HG03045 (cell line): ENCODE measurements around the gene FGR.

ENCODE experiments used
- ATAC-seq: cut with Tn5 transposase; IDR thresholded peaks from one replicate; pipeline ENCODE4 v1.9.1; 2021; ENCODE audit warnings: mild to moderate bottlenecking, moderate library complexity; ENCODE audit not compliant: unreplicated experiment

FGR gene

DNA sequence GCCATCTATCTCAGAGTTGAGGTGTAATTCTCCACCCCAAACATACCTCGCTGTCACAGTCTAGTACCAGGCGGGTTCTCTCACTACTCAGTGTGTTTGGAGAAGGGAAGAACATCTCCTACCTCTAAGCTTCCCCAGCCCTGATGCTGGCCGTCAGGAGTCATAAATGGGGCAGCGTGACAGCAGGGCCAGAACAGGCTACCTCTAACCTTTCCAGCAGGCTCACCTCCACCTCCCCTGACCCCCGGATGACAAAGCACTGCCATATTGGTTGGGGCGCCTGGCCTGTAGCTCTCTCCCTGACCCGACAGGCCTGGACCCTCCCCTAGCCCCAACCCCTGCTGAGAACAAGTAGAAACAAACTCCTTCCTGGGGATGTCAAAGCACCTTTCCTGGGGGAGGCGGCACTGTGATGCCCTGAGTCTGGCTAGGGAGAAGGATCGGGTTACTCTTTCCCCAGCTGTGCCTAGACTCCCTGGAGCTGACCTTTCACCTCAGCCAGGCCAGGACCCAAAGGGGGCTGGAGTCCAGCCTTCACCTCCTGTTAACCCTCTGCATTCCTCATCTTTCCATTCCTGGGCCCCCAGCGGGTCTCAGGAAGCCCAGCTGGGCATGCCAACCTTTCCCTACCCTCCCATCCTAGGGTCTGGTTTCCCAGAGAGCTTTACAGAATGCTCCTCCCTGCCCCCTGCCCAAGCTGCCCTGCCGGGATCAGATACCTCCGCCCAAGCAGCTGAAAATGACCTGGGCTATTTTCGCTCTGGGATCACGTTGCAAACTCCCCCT is 65.3 kb downstream of the FGR start:
- ATAC-seq, result no peak

- ATAC-seq, result no peak
Observed at GRCh38 chr1:27569088-27569460, 65.9 kb downstream of the FGR start.

DNA sequence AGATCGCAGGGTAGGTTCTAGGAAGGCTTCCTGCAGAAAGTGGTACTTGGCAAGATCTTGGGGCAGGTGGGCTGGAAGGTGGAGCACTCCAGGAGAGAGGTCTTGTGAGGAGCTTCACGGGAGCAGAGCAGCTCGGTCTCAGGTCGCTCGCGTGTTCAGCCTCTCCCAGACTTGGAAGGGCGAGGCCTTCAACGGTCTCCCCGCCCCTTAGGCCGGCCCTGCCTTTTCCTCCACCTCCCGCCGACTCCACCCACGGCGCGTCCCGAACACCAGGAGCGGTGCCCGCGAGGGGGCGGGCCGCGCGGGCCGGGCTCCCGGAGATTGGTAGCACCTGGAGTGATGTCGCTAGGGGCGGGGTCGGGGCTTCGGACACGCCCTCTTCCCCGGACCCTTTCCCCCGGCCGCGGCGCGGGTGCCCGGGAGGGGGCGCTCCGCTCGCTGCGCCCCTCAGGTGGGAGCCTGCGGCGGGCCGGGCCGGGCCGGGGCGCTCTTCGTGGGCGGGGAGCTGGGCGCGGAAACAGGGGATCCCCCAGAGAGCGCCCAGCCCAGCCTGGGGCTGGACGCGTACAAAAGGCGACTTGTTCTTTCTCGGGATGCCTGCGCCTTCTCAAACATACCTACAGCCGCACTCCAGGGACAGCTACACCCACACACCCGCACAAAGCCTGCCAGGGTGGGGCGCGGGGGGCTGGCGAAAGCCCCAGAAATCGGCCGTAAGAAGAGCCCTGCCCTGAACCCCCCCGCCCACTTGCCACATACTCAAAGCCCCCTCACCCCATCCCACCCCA is 66.5 kb downstream of the FGR start:
- peak; percentile 93 for ATAC-seq

DNA sequence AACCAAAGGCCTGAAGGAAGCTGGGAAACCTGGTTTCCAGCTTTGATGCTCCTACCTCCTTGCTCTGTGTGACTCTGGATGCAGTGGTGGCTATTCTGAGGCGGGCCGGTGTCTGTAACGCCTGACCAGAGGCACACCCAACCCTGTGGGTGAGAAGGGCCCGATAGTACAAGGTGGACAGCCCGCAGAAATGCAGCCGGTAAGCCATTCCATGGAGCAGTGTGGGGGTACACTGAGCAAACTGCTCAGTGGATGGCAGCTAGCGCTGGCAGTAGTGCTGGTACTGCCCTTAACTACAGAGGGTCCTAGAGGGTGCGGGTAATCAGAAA is 67.0 kb downstream of the FGR start:
- no peak for ATAC-seq

DNA sequence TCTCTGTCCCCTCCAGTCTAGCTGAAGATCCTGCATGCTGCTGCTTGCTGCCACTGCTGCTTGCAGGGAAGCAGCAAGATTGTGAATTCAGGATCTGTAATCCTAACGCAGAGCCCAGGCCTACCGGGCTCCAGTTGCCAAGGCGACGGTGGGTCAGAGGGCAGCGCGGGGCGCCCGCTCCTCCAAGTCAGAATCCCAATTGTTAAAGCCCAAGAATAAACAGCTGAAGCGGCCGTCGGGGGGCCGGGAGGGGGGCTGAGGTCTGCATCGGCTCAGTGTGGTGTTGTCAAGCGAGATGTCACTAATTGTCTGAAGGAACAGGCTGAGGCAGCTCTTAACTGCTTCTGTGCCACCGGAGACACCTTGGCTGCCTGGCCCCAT is 67.8 kb downstream of the FGR start:
- no peak for ATAC-seq

DNA sequence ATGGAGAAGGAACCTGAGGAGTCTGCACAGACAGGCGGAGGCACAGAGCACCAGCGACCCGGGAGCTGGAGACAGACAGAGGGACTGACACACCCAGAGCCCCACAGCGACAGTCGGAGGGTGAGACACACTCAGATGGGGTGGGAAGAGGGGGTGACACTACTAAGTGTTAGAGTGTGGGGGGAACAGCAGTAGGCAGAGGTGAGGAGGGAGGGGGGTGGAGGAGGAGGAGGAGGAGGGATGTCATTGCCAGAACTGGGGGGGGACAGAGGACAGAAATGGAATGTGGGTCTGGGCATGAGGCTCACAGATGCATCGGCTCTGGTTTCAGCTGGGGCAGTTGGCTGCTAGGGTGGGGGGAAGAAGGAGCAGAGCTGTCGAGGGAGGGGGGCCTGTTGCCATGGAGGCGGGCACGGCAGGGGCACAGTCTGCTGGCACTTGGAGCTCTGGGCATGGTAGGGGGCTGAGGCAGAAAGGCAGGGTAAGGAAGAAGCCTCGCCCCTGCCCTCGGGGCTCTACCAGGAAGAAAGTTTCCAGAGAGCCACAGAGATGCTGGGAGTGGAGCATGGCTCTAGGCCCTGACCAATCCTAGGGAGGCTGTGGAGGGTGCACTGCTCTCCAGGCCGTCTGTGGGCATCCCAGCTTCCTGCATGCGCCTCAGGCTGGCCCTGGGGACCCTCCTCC is 68.4 kb downstream of the FGR start:
- ATAC-seq, result no peak

- ATAC-seq, result no peak
Observed at GRCh38 chr1:27564710-27565649, 70.0 kb downstream of the FGR start.

DNA sequence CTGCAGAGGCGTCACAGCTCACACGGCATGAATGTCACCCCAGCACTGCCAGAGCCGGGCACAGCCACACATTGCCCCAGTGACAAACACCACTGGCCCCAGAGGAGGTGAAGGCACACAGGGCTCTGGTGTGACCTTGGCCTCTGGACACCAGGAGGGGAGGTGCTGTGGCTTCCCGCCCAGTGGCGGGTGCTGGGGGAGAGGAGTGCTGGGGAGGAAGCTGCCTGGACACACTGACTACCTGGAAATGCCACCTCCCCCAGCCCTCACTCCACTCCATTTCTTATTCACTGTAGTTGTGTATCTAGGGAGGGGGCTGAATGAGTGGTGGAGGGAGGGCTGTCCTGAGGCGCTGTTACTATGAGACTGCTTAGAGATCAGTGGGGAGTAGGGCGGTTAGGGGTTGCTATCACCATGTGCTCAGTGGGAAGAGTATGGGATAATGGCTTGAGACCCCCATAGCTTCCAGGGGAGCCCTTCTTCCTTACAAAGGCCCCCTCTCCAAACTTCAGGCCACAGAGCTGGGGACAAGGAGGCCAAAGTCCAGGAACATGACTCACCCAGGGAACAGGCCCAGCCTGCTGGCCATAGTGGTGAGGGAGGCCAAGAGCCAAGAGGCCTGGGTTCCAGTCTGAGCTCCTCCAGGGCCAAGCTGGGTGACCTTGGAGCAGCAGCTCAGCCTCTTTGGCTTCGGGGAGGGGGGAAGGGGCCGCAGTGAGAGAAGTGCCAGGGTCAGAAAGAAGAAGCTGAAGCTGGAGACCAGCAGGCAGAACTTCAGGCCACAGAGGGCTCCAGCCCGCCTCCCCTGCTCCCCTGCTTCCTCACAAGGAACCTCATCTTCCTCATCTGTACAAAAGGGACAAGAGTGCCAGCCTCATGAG is 71.2 kb downstream of the FGR start:
- no peak for ATAC-seq

DNA sequence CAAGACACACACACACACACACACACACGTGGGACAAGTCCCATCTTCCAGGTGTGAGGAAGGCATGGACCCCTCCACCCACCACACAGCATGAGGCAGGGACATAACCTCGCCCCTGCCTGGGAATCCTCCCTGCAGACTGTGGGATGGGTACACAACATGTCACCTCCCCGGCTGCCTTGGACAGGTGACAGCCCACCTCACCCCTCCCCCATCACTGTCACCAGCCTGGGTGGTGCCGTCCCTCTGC is 71.7 kb downstream of the FGR start:
- ATAC-seq, result no peak

- no peak for ATAC-seq
Observed at GRCh38 chr1:27562534-27563340, 72.2 kb downstream of the FGR start.
